HG03196 (cell line): ENCODE measurements around the gene DHRS4L2.
"Not testable (repeated sequence)": the region's sequence is repeated elsewhere in the genome, so short reads cannot be mapped to it uniquely, and the experiment has no call there.

ENCODE experiments used
- ATAC-seq: cut with Tn5 transposase; IDR thresholded peaks from one replicate; pipeline ENCODE4 v1.9.1; 2021; ENCODE audit not compliant: unreplicated experiment

DHRS4L2 gene

DNA sequence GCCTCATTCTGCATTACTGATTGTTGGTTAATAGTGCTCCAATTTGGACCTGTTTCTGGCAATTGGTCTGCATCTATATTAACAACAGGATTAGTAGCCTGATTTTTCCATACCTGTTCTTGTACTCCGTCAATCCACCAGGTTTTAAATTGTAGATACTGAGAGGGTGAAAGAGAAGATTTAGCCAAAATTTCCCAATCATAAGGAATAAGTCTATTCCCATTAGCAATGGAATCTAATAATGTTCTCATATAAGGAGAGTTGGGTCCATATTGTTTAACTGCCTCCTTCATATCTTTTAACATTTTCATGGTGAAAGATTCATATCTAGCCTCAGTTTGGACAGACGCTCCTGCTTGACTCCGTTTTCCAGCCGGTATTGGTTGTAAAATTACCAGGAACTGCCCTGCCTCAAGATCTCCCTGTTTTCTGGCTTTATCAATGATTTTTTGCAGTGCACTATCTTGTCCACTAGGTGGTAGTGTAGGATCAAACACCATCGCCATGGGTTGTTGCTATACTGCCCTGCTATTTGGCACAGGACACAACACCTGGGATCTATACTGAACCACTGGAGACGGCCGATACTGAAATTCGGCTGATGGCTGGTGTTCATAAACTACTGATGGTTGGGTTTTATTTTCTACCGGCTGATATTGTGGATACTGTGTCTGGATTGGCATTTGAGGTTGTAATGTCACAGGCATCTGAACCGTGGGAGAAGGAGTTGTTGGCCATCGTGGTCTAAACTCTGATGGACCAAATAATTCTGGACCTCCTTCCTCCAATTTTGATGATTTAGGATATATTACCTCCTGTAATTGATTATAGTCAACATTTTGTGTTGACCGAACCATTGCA lies 25.2 kb downstream of the DHRS4L2 start:
- ATAC-seq: peak; percentile 49

DNA sequence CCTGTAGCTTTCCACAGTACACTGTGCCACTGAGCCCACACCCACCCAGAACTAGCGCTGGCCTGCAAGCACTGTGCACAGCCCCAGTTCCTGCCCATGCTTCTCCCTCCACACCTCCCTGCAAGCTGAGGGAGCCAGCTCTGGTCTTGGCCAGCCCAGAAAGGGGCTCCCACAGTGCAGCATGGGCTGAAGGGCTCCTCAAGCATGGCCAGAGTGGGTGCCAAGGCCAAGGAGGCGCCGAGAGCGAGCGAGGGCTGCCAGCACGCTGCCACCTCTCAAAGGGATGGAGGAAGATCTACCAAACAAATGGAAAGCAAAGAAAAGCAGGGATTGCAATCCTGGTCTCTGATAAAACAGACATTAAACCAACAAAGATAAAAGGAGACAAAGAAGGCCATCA lies 27.0 kb downstream of the DHRS4L2 start:
- ATAC-seq: not testable (repeated sequence)

DNA sequence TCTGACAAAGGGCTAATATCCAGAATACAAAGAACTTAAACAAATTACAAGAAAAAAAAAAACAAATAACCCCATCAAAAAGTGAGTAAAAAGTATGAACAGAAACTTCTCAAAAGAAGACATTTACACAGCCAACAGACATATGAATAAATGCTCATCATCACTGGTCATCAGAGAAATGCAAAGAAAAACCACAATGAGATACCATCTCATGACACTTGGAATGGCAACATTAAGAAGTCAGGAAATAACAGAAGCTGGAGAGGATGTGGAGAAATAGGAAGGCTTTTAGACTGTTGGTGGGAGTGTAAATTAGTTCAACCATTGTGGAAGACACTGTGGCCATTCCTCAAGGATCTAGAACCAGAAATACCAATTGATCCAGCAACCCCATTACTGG lies 30.2 kb downstream of the DHRS4L2 start:
- ATAC-seq: not testable (repeated sequence)

DNA sequence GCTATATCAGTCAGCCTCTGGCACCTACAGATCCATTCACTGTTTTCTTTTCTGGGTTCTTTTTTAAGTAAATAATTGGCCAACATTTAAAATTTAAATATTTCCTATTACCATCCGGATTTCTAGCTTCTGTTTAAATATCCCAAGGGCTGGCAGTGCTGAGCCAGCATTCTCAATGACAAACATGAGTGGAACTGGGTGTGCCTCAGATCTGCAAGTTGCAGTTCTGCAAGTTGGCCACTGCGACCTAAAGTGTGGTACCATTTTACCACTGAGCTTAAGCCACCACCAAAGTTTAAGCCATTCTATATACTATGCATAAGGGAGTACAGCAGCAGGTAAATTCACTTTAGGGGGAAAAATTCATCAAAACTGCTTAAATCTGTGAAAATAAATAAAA lies 31.2 kb downstream of the DHRS4L2 start:
- ATAC-seq: not testable (repeated sequence)

DNA sequence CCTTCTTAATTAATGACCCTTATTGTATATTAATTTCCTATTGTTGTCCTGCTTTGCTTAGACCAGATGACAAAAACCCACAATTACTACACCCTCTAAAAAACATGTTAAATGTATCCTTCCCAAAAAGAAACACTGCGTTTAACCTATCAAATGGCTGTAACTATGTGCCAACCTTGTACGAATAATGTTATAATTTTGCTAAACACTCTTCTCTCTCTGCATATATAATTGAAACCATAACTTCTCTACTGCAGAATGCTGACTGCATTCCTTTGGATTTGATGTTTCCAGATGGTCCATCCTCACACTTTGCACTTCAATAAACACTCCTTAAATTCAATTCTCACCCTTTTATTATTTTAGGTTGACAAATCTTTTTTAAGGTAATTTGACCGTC lies 31.8 kb downstream of the DHRS4L2 start:
- not testable (repeated sequence) for ATAC-seq

DNA sequence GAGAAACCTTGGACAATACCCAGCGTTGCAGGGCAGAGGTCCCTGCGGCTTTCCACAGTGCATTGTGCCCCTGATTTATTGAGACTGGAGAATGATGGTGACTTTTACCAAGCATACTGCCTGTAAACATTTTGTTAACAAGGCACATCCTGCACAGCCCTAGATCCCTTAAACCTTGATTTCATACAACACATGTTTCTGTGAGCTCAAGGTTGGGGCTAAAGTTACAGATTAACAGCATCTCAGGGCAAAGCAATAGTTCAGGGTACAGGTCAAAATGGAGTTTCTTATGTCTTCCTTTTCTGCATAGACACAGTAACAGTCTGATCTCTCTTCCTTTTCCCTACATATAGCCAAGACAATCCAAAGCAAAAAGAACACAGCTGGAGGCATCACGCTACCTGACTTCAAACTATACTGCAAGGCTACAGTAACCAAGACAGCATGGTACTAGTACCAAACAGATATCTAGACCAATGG lies 36.2 kb downstream of the DHRS4L2 start:
- ATAC-seq: not testable (repeated sequence)

DNA sequence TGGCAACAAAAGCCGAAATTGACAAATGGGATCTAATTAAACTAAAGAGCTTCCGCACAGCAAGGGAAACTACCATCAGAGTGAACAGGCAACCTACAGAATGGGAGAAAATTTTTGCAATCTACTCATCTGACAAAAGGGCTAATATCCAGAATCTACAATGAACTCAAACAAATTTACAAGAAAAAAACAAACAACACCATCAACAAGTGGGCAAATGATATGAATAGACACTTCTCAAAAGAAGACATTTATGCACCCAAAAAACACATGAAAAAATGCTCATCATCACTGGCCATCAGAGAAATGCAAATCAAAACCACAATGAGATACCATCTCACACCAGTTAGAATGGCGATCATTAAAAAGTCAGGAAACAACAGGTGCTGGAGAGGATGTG lies 41.0 kb downstream of the DHRS4L2 start:
- ATAC-seq: not testable (repeated sequence)

DNA sequence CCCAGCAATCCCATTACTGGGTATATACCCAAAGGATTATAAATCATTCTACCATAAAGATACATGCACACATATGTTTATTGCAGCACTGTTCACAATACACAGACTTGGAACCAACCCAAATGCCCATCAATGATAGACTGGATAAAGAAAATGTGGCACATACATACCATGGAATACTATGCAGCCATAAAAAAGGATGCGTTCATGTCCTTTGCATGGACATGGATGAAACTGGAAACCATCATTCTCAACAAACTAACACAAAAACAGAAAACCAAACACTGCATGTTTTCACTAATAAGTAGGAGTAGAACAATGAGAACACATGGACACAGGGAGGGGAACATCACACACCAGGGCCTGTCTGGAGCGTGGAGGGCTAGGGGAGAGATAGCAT lies 42.6 kb downstream of the DHRS4L2 start:
- ATAC-seq: not testable (repeated sequence)

DNA sequence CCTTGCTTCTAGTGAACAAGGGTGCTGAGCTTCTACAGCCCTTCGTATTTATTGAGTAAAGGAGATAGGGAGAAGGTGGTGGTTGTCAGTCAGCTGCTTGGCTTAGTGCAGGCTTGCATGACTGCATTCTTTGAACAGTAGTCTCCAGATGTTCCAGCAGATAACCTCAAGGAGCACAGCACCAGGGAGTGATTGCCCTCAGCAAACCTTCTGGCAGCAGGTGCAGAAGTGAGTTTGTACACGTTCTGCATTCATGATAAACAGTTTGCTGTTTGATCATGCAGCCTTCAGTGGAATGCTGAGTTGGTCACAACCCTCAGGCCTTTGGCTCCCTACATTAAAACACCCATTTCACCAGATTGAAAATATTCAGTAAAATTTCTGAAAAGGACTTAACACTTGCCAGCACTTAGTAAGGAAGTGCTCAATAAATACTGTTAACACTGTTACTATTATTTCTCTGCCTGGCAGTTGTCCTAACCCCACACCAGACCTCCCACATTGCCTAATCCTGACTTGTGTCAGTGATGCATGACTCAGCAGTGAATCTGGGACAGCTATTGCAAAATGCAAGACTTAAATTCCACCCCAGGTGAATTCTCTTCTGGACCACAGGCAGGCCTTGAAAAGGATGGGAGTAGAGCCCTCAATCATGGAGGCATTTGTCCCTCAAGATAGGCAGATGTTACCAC lies 44.1 kb downstream of the DHRS4L2 start:
- no peak for ATAC-seq

DNA sequence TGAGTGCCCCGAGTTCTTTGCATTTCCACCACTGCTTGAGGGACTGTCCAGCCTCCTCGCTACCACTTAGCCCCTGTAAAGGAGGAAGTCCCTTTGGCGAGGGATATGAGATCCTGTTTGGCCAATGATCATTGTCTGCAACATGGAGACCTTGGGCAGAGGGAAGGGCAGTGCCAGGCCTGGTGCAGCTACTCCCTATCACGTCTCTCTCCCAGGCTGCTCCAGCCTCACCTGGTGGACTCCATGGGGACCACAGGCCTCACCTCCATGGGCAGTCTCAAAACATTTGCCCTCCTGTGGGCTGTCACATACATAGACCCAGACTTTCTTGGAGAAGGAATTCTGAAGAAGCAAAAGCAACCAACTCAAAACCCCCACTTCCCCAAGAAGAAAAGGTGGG lies 47.0 kb downstream of the DHRS4L2 start:
- peak; percentile 2 for ATAC-seq

DNA sequence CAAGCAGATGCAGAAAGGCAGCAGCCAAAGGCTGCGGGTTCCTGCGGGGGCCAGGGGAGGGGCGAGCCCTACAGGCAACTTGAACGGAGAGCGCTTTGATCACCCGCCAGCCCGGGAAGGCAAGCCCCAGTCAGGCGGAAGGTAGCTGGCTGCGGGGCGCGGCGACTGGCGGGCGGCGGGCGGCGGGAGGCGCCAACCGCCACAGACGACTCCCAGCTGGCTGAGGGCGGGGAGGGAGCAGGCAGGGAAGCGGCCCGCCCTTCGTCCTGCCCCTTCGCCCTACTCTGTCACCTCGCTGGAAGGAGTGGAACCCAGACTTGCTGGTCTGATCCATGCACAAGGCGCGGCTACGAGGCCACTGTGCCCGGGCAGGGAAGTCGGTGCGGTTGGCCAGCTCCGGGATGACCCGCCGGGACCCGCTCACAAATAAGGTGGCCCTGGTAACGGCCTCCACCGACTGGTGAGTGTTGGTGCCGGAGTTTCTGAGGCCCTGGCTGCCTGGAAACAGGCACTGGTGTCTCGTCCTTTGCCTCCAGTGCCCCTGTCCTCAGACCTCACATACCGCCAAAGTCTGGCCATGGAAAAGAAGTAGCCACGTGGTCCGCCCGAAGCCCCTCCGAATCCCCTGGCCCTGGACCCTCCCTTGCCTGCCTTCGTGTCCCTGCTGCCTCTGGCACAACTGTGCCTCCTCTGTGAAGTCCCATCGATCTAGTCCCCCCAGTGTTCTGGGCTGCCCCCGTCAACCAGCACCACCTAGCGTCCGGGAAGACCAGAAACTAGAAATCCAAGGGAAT lies 47.6 kb downstream of the DHRS4L2 start:
- ATAC-seq: peak; percentile 67

DNA sequence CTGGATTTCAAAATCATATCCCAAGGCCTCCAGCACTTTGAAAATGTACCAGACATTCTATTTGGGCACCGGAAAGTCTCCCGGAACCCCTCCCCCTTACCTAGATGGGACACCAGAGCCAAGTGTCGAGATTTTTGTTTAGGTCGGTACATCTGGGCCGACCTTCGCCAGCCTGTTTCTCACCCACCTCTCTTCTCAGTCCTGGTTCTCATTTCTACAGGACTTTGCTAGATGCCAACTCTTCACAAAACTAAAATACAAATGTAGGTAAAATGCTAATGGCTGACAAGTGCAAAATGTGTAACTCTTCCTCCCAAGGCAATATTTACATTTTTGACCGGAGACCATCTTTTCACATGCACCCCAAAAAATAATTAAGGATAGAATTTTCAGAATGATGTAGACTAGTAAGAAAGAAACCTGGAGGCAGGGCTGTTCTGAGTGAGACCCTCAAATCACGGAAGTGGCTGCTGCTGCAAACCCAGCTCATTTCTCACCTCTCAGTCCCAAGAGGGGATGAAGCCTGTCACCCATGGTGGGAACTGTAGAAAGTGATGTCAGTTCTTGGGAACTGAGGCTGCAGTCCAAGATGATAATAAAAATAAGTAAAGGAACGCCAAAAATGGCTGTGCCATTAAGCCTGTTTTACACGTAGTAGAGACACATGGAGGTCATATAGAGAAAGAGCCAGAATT lies 48.4 kb downstream of the DHRS4L2 start:
- not testable (repeated sequence) for ATAC-seq

DNA sequence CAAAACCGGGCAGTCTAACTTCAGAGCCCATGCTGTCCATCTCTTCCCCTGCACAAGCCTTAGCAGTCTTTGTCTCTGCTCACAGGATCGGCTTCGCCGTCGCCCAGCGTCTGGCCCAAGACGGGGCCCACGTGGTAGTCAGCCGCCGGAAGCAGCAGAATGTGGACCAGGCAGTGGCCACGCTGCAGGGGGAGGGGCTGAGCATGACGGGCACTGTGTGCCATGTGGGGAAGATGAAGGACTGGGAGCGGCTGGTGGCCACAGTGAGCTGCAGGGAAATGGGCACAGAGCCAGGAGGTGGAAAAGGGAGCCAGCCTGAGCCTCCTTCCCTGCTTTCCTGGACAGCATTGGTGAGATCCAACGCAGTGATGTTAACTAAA lies 48.9 kb downstream of the DHRS4L2 start:
- ATAC-seq: no peak

DNA sequence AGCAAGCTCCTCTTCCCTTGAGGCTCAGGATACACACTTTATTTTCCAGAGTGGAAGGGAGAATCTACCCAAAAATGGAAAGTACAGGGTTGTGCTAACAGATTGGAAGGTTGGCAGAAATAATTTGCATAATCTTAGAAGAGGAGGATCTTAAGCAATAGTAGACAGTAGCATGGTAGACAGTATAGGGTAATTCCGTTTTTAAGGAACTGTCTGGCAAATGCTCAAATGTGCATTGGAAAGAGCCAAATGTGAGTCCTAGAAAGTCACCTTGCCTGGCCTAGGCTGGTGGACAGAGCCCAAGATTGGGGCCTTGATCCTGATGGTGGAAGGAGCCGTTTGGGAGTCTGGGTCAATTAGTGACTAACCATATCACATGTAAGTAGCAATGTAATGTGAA lies 50.0 kb downstream of the DHRS4L2 start:
- no peak for ATAC-seq

DNA sequence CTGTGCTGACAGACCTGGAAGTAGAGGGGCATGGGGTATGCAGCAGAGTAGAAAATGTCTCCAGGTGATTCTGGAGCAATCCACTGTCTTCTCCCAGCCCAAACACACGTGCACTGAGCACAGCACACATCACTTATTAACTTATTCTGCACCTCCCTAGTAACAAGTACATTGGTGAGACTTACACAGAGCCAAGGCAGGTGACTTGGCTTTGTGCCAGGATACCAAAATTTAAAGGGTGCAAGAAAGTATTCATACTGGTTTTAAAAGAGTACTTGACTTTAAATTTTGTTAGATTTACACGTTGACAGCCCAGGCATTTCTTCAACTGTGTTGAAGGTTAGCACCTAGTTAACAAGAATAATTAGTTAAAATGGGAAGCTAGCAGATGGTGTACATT lies 52.0 kb downstream of the DHRS4L2 start:
- no peak for ATAC-seq

DNA sequence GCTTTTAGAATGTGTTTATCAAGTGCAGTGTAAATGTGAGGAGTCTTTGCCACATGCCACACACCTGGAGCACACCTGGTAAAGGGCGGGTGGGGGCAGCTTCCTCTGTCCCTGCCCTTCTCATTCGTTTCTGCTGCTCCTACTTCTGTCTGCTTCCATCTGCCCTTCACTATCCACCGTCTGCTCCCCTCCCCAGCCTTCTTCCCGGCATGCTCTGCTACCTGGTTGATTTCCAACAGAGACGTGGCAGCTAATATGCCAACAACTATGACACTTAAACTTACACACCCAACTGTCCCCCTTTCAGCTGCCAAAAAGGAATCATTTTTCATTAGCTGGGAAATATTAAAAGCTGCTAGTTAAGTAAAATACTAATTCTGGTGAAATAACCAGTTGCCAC lies 54.0 kb downstream of the DHRS4L2 start:
- no peak for ATAC-seq

DNA sequence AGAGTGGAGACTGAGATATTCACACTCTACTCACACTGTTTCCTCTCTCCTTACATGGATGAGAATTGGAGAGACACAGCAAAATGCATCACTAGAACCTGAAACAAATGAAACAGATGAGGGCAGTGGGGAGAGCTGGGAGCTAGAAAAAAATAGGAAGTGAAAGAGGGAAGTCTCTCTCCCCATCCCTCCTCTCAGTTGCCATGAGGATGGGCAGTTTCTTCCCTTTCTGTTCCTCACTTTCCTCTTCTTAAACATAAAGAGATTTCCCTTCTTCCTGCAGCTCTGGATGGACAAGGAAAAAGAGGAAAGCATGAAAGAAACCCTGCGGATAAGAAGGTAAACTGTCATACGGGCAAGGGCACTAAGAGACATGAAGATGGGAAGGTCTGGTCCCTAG lies 60.3 kb downstream of the DHRS4L2 start:
- not testable (repeated sequence) for ATAC-seq

DNA sequence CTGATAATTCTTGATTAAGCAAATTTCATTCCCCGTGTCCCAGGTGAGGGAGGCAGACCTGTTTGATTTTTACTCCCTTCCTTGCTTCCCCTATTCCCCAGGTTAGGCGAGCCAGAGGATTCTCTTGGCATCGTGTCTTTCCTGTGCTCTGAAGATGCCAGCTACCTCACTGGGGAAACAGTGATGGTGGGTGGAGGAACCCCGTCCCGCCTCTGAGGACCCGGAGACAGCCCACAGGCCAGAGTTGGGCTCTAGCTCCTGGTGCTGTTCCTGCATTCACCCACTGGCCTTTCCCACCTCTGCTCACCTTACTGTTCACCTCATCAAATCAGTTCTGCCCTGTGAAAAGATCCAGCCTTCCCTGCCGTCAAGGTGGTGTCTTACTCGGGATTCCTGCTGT lies 62.0 kb downstream of the DHRS4L2 start:
- not testable (repeated sequence) for ATAC-seq

DNA sequence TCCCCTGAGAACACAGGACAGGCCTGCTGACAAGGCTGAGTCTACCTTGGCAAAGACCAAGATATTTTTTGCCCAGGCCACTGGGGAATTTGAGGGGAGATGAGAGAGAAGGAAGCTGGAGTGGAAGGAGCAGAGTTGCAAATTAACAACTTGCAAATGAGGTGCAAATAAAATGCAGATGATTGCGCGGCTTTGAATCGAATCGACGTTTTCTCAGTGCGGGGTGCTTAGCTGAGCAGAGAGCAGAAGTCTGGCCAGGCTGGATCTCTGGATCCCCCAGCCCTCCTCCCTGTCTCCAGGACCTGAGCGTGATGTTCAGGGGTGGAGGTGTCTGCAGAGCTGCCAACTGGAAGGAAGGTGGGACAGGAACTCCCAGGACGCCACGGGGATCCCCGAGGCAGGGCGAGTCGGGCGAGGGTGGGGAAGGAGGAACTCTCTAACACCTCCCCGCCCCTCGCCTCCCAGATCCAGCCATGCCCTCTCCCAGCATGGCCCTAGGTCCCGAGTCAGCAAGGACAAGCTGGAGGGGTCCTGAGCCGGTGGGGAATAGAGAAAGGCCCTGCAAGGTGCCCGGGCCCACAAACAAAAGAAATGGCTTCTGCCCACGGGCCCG lies 62.6 kb downstream of the DHRS4L2 start:
- no peak for ATAC-seq
